B cell (primary cell): ENCODE results near the gene NPPC.

ENCODE experiments used
- EZH2 ChIP-seq: IDR thresholded peaks from 2 replicates; pipeline ENCODE4 v1.6.1; 2012; ENCODE audit warnings: borderline replicate concordance, low read depth, mild to moderate bottlenecking, moderate library complexity, low read length; ENCODE audit not compliant: insufficient read depth, poor library complexity, severe bottlenecking
- TF ChIP-seq, protein P1 (sequence below): fragments of 200-600 bp; IDR thresholded peaks from one replicate; pipeline ENCODE4 v1.8.0; 2022; ENCODE audit warnings: antibody characterized with exemption, mild to moderate bottlenecking

DNA sequence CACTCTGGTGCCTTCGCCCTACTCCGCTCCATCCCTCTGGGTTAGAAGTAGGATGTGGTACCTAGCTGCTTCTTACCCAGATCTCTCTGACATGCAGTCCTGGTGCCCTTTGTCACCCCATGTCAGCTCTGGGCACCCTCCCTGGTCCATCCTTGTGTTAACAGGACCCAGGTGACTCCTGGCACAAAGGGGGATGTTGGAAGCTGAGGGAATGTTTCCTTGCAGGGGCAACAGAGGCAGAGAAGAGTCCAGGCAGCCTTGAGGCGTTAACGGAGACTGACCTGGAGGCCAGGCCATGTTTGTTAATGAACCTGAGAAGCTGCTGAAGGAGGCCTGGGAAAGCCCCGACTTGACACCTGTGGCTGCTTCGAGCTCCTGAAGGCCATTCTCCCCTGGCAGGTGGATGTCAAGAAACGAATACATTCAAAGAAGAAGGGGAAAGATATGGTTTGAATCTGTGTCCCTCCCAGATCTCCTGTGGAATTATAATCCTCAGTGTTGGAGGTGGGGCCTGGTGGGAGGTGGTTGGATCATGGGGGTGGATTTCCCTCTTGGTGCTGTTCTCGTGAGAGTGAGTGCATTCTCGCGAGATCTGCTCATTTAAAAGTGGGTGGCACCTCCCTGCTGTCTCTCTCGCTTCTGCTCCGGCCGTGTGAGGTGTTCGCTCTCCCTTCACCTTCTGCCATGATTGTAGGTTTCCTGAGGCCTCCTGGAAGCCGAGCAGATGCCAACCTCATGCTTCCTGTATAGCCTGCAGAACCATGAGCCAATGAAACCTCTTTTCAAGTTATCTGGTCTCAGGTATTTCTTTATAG lies 31.4 kb downstream of the NPPC start:
- TF ChIP-seq, protein P1, sequence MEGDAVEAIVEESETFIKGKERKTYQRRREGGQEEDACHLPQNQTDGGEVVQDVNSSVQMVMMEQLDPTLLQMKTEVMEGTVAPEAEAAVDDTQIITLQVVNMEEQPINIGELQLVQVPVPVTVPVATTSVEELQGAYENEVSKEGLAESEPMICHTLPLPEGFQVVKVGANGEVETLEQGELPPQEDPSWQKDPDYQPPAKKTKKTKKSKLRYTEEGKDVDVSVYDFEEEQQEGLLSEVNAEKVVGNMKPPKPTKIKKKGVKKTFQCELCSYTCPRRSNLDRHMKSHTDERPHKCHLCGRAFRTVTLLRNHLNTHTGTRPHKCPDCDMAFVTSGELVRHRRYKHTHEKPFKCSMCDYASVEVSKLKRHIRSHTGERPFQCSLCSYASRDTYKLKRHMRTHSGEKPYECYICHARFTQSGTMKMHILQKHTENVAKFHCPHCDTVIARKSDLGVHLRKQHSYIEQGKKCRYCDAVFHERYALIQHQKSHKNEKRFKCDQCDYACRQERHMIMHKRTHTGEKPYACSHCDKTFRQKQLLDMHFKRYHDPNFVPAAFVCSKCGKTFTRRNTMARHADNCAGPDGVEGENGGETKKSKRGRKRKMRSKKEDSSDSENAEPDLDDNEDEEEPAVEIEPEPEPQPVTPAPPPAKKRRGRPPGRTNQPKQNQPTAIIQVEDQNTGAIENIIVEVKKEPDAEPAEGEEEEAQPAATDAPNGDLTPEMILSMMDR, result no peak
- no peak for TF ChIP-seq EZH2
